HT1080 (cell line): ENCODE results near the gene CLCA1. TPM values are rescaled to one million over a fixed set of nuclear protein-coding genes. Genes with fewer than 3 reads are reported as not detected.

ENCODE experiments used
- DNase-seq: peaks from one replicate; pipeline ENCODE4 v3.0.0-alpha.2; 2015; ENCODE audit warnings: low read depth
- total RNA-seq: library from RNA; depleted of rRNA; stranded (reverse); fragments of >200 nt; shearing (Covaris generic); gene quantifications from 2 replicates; pipeline ENCODE4 v1.2.3, GENCODE V29; 2014; rRNA removed

Gene CLCA1
- total RNA-seq, 1 experiment from 2014 or later = not detected

GRCh38 chr1:86548839-86549238 is 80.1 kb downstream of the CLCA1 start:
- DNase-seq = no peak

Other genes starting within 250 kb of the CLCA1 start
- 6.2 and 10.1 TPM in 2 replicates for gene ODF2L, start 72.6 kb upstream of the CLCA1 start, total RNA-seq
- 0.07 and 0.26 TPM in 2 replicates for gene CLCA2, start 44.8 kb upstream of the CLCA1 start, total RNA-seq
- gene CLCA4, start 78.2 kb downstream of the CLCA1 start, total RNA-seq = not detected in 2 replicates
- 27.4 and 41.4 TPM in 2 replicates for gene SH3GLB1, start 235.6 kb downstream of the CLCA1 start, total RNA-seq